Keratinocyte (primary cell): Measurements from ENCODE around the gene MAGEH1. TPM values are rescaled to one million over a fixed set of nuclear protein-coding genes. Genes with fewer than 3 reads are reported as not detected.
A peak's percentile ranks its signal among the peaks of the same experiment; 100 is the strongest.

Experiments
- DNase-seq: peaks from one replicate; pipeline ENCODE4 v3.0.0-alpha.2; 2011; ENCODE audit warnings: low read depth, missing footprints, low spot score
- FAIRE-seq: peaks from 2 replicates; lab custom pipeline; 2011; peaks lifted over from hg19 to GRCh38; lab: Jason Lieb, UNC
- H2AFZ ChIP-seq: 2 replicates; pipeline ENCODE4 v1.6.0; 2012; ENCODE audit warnings: low read length, control low read depth, inconsistent platforms; ENCODE audit not compliant: control insufficient read depth
- H3K27ac ChIP-seq: 2 replicates; pipeline ENCODE4 v1.5.1; 2011; ENCODE audit warnings: low read length; ENCODE audit not compliant: control insufficient read depth, insufficient read depth
- H3K27me3 ChIP-seq: 3 replicates; pipeline ENCODE4 v1.6.0; 2011; ENCODE audit warnings: low read length; ENCODE audit not compliant: control insufficient read depth, insufficient read depth; ENCODE audit errors: extremely low read depth
- H3K36me3 ChIP-seq, 2 experiments: 2 replicates in 1 of 2; 3 replicates in 1 of 2; pipeline ENCODE4 v1.5.1; 2011; ENCODE audit warnings: low read length in 2 of 2, mild to moderate bottlenecking in 1 of 2; ENCODE audit not compliant: control insufficient read depth in 2 of 2, insufficient read depth in 2 of 2; ENCODE audit errors: extremely low read depth in 1 of 2
- H3K4me1 ChIP-seq: 3 replicates; pipeline ENCODE4 v1.5.1; 2011; ENCODE audit warnings: low read length; ENCODE audit not compliant: control insufficient read depth, insufficient read depth; ENCODE audit errors: extremely low read depth
- H3K4me2 ChIP-seq: 3 replicates; pipeline ENCODE4 v1.6.0; 2011; ENCODE audit warnings: low read depth, low read length; ENCODE audit not compliant: control insufficient read depth, insufficient read depth; ENCODE audit errors: extremely low read depth
- H3K4me3 ChIP-seq, 3 experiments: fragments of 200-600 bp in 1 of 3; sonication (generic) in 1 of 3; 2 replicates in 2 of 3; 3 replicates in 1 of 3; pipeline ENCODE4 v1.5.1; 2011 to 2016; ENCODE audit warnings: low read length in 3 of 3, mild to moderate bottlenecking in 3 of 3, control low read depth in 2 of 3, inconsistent platforms in 1 of 3, low read depth in 1 of 3, mixed read lengths in 1 of 3, mixed run types in 1 of 3, moderate library complexity in 1 of 3; ENCODE audit not compliant: control insufficient read depth in 2 of 3, insufficient read depth in 2 of 3; ENCODE audit errors: extremely low read depth in 1 of 3
- H3K79me2 ChIP-seq: 2 replicates; pipeline ENCODE4 v1.6.0; 2012; ENCODE audit warnings: low read length; ENCODE audit not compliant: control insufficient read depth, insufficient read depth
- H3K9ac ChIP-seq: 3 replicates; pipeline ENCODE4 v1.6.0; 2011; ENCODE audit warnings: low read length; ENCODE audit not compliant: control insufficient read depth, insufficient read depth; ENCODE audit errors: extremely low read depth
- H3K9me1 ChIP-seq: 3 replicates; pipeline ENCODE4 v1.6.0; 2011; ENCODE audit warnings: low read length; ENCODE audit not compliant: control insufficient read depth, insufficient read depth; ENCODE audit errors: extremely low read depth
- H3K9me3 ChIP-seq: 2 replicates; pipeline ENCODE4 v1.5.1; 2012; ENCODE audit warnings: low read depth, low read length; ENCODE audit not compliant: control insufficient read depth
- H4K20me1 ChIP-seq: 3 replicates; pipeline ENCODE4 v1.6.0; 2011; ENCODE audit warnings: low read length; ENCODE audit not compliant: control insufficient read depth, insufficient read depth; ENCODE audit errors: extremely low read depth
- EZH2 ChIP-seq: IDR thresholded peaks from one replicate; pipeline ENCODE4 v1.6.1; 2012; ENCODE audit warnings: inconsistent platforms, mild to moderate bottlenecking, low read length, moderate library complexity
- dilution Hi-C: fragments of 300-500 bp; cut with MboI; formaldehyde crosslinking; loops from one replicate; pipeline ENCODE4 v1.7.0; 2020; ENCODE audit warnings: low sequenced_read_pairs; ENCODE audit not compliant: extremely low pct_ligation_motif_present
- polyA plus RNA-seq, 5 experiments: library from polyadenylated mRNA; depleted of rRNA in 3 of 5; stranded (reverse) in 3 of 5; stranded (forward) in 1 of 5; unstranded in 1 of 5; fragments of >200 nt; gene quantifications; 1 replicate in 1 of 5; 2 replicates in 3 of 5; 3 replicates in 1 of 5; pipeline versions ENCODE4 v1.2.1 to v1.2.3, GENCODE V29; 2011 to 2012; ENCODE audit warnings: missing spikeins in 2 of 5, low read depth in 1 of 5, low replicate concordance in 1 of 5
- TF ChIP-seq, protein P1 (sequence below), 3 experiments: IDR thresholded peaks in 1 of 3; conservative IDR thresholded peaks in 1 of 3; optimal IDR thresholded peaks in 1 of 3; 2 replicates in 2 of 3; 3 replicates in 1 of 3; pipeline versions ENCODE3 to v1.5.1; 2011; ENCODE audit warnings: low read length in 3 of 3, mild to moderate bottlenecking in 3 of 3, moderate library complexity in 2 of 3, control low read depth in 1 of 3, inconsistent platforms in 1 of 3; ENCODE audit not compliant: insufficient read depth in 2 of 3; ENCODE audit errors: extremely low read depth in 1 of 3

The MAGEH1 gene
- polyA plus RNA-seq, 1 donor (not counting 4 experiments of a cell fraction or from before 2014, with no cell fraction given) = 6.7 TPM

DNA sequence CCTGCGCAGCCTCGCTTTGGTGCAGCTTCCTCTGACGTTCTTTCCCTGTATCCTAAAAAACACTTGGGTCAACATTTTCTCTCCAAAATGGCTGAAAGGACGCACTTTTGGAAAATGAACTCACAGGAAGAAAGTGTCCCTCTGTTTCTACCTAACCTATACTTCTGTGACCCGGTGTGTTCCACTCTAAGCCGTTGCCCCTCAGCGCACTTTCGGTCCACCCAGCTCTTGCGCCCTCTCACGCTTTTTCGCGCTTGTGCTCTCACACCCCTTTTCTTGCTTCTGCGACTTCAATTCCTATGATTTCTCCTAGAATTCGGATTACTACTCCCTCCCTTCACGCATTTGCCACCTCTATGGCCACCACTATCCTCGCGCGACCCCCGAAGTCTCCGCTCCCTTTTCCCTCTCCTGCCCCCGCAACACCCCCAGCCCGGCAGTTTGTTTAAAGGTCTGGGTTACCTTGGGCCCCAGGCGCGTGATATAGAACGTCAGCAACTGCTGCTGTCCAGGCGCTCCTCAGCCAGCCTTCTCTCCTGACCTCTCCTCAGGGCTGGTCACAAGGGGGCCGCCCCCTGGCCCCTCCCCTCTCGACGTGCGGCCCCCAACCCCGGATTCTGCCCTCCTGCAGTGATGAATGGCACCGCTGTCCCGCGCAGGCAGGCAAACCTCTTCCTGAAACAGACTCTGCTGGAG lies 37.5 kb downstream of the MAGEH1 start, which contains the start of gene USP51:
Gene USP51 (minus strand): TSS at position 535 of the 696 bp plus-strand sequence. CDS start 909 bp downstream, outside the sequence.
- H3K36me3 ChIP-seq = no peaks in the 10 kb centered on the region
- TF ChIP-seq EZH2 = no peak
- TF ChIP-seq, protein P1, sequence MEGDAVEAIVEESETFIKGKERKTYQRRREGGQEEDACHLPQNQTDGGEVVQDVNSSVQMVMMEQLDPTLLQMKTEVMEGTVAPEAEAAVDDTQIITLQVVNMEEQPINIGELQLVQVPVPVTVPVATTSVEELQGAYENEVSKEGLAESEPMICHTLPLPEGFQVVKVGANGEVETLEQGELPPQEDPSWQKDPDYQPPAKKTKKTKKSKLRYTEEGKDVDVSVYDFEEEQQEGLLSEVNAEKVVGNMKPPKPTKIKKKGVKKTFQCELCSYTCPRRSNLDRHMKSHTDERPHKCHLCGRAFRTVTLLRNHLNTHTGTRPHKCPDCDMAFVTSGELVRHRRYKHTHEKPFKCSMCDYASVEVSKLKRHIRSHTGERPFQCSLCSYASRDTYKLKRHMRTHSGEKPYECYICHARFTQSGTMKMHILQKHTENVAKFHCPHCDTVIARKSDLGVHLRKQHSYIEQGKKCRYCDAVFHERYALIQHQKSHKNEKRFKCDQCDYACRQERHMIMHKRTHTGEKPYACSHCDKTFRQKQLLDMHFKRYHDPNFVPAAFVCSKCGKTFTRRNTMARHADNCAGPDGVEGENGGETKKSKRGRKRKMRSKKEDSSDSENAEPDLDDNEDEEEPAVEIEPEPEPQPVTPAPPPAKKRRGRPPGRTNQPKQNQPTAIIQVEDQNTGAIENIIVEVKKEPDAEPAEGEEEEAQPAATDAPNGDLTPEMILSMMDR (optimal IDR thresholded peaks at IDR 0.05 in 1 of 3, IDR thresholded peaks at IDR 0.05 in 1 of 3, conservative IDR thresholded peaks at IDR 0.05 in 1 of 3; ENCODE audit: extremely low read depth in 1 of 3, insufficient read depth in 2 of 3, low read length in 3 of 3) = no peak
- dilution Hi-C loops = no loop called here
- H3K4me2 ChIP-seq = peak within 1 kb of the TSS; percentile 80
- peak within 1 kb of the TSS; percentile 60 for H3K9ac ChIP-seq
- FAIRE-seq = no peak
- H3K27me3 ChIP-seq = no peaks in the 10 kb centered on the region
- no peak for DNase-seq
- peak within 1 kb of the TSS; percentile 43 for H3K27ac ChIP-seq
- H3K4me1 ChIP-seq = peaks cover 7% of the 10 kb centered on the region
- peak within 1 kb of the TSS; percentile 87 for H2AFZ ChIP-seq
- no peaks in the 10 kb centered on the region for H3K9me3 ChIP-seq
- H4K20me1 ChIP-seq = no peaks in the 10 kb centered on the region
- no peaks in the 10 kb centered on the region for H3K79me2 ChIP-seq
- peak within 1 kb of the TSS; percentile 37 to 73 (median 66) for H3K4me3 ChIP-seq
- H3K9me1 ChIP-seq = no peaks in the 10 kb centered on the region

DNA sequence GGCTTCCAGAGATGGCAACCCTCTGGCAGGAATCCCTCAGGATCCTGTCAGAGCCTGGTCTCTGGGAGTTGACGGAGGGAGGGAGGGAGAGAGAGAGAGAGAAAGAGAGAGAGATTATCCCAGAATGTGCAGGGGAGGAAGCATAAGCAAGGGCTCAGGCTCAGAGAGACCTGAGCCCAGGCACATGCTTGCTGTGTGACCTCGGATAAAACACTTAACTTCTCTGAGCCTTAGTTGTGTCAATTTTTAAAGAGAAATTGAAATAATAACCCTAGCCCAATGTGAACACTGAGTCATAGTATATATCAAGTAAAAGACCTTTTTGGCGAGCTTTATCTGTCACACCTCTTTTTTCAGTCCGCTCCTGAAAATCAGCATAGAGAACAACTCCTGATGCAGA lies 38.2 kb downstream of the MAGEH1 start:
- Histone ChIP-seq H2AFZ (no peak overlapping the region), H3K4me2 (no peak overlapping the region), H3K9me3 (no peaks in the 10 kb centered on the region), H3K4me3 (no peak overlapping the region), H3K4me1 (peaks cover 7% of the 10 kb centered on the region), H3K27ac (no peak overlapping the region), H3K9ac (no peak overlapping the region), H3K36me3 (no peaks in the 10 kb centered on the region), H3K9me1 (no peaks in the 10 kb centered on the region), H3K27me3 (no peaks in the 10 kb centered on the region), H4K20me1 (no peaks in the 10 kb centered on the region), H3K79me2 (no peaks in the 10 kb centered on the region)
- FAIRE-seq = no peak
- dilution Hi-C loops = no loop called here
- DNase-seq = no peak
- TF ChIP-seq EZH2 = no peak
- TF ChIP-seq, protein P1 (optimal IDR thresholded peaks at IDR 0.05 in 1 of 3, IDR thresholded peaks at IDR 0.05 in 1 of 3, conservative IDR thresholded peaks at IDR 0.05 in 1 of 3; ENCODE audit: extremely low read depth in 1 of 3, insufficient read depth in 2 of 3, low read length in 3 of 3) = no peak
